NCI-H2029 treated with DMSO at 0.1 percent for 48 hours (cell line): ENCODE measurements around the gene HERPUD1.
"Not testable (repeated sequence)": the region's sequence is repeated elsewhere in the genome, so short reads cannot be mapped to it uniquely, and the experiment has no call there.

Source experiments
- DNase-seq: peaks from one replicate; lab custom pipeline; 2025; lab: John Stamatoyannopoulos, UW

Gene HERPUD1, protein sequence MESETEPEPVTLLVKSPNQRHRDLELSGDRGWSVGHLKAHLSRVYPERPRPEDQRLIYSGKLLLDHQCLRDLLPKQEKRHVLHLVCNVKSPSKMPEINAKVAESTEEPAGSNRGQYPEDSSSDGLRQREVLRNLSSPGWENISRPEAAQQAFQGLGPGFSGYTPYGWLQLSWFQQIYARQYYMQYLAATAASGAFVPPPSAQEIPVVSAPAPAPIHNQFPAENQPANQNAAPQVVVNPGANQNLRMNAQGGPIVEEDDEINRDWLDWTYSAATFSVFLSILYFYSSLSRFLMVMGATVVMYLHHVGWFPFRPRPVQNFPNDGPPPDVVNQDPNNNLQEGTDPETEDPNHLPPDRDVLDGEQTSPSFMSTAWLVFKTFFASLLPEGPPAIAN

DNA sequence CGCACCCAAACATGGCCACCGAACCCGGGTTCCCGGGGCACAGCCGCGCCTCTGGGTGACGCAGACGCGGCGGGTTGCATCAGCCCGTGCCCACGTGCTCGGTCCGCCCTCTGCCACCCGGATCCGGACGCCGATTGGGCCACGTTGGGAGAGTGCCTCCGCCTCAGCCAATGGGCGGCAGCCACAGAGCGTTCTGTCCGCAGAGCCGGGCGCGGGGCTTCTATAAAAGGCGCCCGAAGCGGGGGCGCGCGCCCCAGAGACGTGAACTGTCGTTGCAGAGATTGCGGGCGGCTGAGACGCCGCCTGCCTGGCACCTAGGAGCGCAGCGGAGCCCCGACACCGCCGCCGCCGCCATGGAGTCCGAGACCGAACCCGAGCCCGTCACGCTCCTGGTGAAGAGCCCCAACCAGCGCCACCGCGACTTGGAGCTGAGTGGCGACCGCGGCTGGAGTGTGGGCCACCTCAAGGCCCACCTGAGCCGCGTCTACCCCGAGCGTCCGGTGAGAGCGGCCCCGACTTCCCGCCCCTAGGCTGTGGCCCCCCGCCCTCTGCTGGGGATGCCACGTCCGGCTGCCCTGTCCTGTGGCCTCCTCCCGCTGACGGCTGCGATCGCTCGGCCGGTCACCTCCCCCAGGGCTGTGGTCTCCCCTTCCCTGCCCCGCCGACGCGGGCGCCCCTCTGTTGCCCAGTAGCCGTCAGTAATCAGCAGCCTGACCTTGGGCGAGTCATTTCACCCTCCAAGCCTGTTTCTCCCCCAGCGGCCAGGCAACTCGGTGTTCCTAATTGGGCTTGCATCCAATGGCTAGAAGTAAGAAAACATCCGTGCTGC is at the start of gene HERPUD1:
Gene HERPUD1, plus strand, starts transcription at position 251 of the 829 bp plus-strand sequence. Its CDS starts 103 bp downstream, at position 354.
- peak; percentile 32 for DNase-seq

DNA sequence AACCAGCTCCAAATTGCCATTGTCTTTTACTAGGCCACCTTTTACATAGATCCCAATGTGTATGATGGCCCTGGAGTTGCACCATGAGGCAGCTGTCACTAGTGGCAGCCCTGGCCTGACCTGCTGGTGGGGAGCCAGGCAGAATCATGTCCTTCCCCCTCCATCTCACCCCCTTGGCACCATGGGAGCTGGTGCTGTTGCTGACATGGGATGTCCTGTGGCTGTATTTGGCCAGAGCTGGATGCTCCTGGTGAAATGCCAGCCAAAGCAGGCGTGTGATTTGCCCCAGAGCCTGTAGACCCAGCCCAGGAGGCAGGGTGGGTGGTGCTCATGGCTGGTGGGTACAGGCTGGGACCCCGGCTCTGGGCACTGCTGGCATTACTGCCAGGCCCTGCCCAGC is 48.4 kb upstream of the HERPUD1 start:
- no peak for DNase-seq

DNA sequence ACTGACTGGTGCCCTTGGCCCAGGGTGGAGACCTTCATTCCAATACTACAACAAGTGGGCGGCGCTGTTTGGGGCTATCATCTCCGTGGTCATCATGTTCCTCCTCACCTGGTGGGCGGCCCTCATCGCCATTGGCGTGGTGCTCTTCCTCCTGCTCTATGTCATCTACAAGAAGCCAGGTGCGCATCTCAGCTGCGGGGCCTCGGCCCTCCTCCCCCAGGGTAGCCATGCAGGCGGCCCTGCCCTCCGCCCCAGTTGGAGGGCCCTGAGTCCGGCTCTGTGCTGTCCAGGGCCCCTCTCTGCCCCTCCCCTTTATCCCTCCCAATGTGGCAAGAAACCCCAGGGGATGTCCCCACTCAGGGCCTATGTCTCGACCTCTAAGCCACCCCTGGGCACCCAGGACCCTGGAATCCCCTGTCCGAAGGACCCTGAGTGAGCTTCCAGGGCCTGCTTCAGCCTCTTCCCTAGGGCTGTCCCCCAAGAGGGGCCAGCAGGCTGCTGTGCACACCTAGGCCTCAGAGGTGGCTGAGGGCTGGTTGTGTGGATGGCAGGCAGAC is 47.8 kb upstream of the HERPUD1 start:
- DNase-seq: no peak

DNA sequence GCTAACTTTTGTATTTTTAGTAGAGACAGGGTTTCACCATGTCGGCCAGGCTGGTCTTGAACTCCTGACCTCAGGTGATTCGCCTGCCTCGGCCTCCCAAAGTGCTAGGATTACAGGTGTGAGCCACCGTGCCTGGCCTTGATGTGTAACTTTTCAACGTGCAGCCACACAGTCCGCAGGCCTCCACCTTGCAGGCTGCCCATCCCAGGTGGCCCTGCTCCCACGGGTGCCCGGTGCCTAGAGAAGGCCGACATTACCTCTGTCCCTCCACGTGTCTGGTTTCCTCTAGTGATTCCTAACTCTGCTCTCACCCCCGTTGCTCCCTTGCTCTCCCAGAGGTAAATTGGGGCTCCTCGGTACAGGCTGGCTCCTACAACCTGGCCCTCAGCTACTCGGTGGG is 47.0 kb upstream of the HERPUD1 start:
- not testable (repeated sequence) for DNase-seq

DNA sequence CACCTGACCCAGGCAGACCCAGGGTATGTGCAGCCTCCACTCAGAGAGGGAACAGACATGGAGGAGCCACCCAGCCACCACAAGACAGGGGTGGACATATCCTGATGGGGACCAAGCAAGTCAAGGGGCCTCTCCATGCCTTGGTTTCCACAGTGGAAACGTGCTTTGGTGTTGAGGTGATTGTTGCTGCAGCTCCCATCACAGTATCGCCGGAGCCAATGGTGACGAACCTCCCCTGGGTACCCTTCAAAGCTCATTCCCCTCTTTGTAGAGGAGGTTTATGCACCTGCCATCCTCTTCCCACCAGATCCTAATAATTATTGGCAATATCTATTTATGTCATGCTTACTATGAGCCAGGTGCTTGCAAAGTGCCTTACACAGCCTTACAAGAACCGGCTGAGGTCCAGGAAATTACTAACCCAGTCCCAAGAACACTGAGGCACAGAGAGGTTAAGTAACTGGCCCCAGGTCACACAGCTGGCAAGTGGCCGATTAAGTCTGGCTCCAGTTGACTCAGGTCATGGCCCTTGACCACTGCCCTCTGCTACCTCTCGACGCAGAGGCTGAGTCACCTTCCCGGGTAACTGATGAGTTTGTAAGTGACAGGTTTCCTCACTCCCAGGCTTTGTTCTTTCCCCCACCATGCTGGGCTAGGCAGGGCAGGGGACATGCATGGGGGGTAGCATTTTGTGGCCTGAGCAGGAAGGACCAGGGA is 46.3 kb upstream of the HERPUD1 start:
- no peak for DNase-seq

DNA sequence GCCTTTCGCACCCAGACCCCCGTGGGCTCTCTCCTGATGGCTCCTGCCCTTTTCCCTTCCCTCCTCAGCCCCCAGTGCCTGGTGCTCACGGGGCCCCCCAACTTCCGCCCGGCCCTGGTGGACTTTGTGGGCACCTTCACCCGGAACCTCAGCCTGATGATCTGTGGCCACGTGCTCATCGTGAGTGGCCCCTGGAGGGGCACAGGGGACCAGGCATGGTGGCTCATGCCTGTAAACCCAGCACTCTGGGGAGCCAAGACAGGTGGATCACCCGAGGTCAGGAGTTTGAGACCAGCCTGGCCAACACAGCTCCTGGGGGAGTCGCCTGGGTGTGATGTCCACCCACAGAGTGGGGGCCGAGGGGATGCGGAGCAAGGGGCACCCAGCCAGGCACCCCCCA is 45.6 kb upstream of the HERPUD1 start:
- no peak for DNase-seq

DNA sequence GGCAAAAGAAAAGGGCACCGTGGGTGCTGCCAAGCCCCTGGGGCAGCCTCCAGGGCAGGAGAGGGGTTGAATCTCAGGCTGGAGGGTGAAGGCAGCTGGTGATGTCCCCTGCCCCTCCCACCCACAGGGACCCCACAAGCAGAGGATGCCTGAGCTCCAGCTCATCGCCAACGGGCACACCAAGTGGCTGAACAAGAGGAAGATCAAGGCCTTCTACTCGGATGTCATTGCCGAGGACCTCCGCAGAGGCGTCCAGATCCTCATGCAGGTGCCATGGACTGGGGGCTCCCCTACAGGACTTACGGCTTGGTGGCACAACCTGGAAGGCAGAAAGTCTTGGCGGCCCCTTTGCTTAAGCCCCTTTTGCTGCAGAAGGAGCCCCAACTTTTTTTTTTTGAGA is 45.1 kb upstream of the HERPUD1 start:
- DNase-seq: no peak

DNA sequence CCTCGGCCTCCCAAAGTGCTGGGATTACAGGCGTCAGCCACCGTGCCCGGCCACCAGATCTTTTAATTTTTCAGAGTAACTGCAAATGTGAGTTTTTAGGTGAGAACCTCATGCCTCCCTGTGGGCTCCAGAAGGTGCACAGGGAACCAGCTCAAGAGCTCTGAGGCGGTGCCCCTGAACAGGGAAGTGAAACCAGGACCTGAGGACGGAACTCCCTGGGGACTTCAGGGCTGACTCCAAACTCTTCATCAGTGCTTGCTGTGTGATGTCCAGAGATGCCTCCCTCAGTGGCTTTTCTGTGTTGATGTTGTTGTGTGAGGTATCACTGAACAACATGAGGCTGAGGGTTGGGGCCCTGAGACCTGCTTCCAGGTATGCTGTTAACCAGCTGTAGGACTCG is 43.1 kb upstream of the HERPUD1 start:
- no peak for DNase-seq

DNA sequence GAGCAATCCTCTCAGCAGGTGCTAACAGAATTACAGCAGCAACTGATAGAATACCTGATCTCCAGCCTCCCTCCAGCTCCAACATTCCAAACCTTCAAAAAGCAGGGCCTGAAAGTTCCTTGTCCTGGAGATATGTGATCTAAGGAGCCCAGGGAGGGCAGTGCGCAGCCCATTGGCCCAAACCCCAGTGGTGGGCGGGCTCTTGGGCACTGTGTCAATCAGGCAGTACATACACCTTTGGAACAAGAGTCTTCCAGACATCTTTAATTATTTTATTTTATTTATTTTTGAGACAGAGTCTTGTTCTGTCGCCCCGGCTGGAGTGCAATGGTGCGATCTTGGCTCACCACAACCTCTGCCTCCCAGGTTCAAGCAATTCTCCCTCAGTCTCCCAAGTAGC is 42.7 kb upstream of the HERPUD1 start:
- no peak for DNase-seq

DNA sequence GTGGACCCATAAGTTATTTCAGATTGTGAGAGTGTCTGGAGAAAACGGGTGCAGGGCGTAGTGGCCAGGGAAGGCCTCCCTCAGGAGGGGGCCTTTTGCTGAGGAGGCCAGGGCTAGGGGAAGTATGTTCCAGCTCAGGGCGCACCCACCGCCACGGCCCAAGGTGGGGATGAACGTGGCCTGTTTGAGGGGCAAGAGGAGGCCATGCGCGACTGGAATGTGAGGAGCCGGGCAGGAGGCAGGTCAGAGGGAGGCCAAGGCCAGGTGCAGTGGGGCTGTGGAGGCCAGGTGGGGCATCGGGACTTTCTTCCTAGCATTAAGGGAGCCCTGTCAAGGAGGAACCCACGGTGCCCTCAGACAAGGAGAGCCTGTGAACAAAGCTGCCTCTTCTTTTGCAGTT is 40.3 kb upstream of the HERPUD1 start:
- no peak for DNase-seq

DNA sequence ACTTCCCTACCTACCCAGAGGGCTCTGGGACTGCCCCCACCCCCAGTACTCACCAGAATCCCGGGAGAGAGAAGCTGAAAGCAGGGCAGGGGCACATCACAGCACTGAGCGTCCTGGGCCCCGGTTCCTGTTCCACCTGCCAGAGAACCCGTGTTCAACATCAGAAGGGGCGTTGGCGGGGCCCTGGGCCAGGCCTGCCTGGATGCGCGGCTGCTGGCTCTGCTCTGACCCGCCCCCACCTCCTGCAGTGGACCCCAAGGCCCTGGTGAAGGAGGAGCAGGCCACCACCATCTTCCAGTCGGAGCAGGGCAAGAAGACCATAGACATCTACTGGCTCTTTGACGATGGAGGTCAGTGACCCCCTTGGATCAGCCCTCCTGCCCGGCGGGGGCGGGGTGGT is 39.2 kb upstream of the HERPUD1 start:
- no peak for DNase-seq

DNA sequence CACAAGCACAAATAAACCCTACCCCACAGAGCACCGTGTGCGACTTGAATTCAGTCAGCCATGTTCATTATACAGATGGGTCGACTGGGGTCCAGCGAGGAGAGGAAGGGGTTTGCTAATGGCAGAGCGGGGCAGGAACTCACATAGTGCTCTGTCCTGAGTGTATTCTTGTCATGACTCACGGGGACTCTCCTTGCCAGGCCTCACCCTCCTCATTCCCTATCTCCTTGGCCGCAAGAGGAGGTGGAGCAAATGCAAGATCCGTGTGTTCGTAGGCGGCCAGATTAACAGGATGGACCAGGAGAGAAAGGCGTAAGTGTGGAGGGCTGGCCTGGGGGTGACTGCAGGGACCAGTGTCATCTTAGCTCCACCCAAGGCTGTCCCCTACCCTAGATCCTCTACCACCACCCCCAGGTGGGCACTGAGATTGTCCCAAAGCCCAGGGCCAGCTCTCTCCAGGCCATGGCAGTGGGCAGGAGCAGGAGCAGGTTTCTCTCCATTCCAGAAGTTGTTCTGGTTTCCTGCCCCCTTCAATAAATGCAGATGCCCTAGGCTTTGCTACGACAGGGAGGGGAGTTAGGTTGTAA is 37.5 kb upstream of the HERPUD1 start:
- DNase-seq: no peak

DNA sequence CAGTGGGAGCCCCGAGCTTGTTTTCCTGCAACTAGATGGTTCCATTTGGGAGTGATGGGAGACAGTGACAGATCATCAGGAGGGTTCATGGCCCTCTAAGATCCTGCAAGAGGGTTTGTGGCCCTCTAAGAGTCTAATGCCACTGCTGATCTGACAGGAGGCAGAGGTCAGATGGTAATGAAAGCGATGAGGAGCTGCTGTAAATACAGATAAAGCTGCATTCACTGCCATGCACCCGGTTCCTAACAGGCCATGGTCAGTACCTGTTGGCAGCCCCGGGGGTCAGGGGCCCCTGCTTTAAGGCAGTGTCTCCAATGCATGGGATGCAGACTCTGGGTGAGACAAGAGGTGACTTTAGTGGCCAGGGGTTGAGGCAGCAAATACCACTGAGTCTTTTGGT is 36.1 kb upstream of the HERPUD1 start:
- no peak for DNase-seq

DNA sequence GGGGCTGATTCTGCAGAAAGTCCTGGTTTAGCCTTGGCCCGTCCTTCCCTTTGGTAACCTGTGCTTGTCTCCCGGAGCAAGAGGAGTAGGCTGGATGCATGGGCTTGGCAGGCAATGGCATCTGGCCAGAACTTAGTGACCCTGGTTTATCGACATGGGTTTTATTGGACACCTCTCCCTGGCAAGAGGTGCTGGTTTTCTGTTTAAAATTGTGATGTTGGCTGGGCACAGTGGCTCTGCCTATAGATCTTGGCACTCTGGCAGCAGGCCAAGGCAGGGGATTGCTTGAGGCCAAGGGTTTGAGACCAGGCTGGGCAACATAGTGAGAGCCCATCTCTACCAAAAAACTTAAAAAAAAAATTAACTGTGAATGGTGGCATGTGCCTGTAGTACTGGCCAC is 35.7 kb upstream of the HERPUD1 start:
- no peak for DNase-seq

DNA sequence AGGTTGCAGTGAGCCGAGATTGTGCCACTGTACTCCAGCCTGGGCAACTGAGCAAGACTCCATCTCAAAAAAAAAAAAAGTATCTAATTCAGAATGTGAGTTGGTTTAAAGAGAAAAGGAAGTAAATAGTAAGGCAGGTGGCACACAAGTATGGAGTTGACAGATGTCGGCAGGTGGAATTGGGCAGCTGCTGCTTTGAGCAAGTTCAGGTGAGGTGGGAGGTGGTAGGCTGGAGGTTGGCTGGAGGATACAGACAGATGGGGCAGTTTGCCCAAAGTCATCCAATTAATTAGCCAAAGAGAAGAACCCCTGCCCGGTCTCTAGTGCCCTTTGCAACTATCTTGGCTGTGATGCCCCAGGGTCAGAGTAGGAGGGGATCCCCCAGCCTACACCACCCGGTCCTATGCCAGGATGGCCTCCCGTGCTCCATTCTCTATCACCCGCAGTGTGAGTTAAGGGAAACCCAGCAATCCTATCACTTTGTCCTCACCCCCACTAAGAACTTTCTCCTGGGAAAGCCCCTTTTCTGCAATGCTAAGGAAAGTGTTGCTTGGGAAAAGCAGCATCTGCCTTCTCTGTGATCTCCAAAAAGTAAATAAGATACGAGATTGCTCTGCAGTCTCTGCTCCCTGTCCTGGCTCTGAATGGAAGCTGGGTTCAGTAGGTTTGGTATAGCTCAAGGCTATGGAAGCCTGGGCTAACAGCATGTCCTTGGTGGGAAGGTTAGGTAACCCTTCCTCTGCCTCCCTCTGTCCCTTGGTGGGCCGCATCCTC is 34.7 kb upstream of the HERPUD1 start:
- DNase-seq: no peak

DNA sequence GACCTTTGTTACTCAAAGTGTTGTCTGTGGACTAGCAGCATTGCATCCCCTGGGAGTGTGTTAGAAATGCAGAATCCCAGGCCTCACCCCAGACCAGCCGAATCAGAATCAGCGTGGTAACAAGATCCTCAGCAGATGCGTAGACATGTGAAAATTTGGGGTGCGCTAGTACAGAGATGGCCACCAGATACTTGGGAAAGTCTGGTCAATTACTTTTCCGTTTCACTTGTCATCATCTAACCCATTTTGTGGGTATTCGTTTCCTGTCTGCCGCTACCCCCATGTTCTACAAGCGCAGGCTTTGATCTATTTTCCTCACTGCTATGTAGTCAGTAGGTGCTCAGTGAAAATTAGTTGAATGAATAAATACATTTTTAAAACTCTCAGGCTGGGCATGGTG is 33.1 kb upstream of the HERPUD1 start:
- DNase-seq: no peak

DNA sequence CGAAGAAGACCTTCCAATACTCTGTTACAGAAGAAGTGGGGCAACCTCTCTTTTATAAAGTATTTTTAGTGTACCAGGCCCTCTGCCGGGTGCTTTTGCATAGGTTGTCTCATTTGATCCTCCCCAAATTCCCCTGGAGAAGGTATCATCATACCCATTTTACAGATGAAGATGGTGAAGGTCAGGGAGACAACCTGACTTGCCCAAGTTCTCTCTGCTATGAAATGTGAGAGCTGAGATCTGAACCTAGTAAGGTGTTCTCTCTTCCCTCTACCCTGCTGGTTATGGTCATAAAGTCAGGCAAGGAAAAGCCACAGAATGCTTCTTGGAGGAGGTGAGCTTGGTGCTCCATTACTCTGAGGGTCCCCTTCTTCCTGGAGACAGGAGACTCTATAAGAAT is 28.1 kb upstream of the HERPUD1 start:
- no peak for DNase-seq

DNA sequence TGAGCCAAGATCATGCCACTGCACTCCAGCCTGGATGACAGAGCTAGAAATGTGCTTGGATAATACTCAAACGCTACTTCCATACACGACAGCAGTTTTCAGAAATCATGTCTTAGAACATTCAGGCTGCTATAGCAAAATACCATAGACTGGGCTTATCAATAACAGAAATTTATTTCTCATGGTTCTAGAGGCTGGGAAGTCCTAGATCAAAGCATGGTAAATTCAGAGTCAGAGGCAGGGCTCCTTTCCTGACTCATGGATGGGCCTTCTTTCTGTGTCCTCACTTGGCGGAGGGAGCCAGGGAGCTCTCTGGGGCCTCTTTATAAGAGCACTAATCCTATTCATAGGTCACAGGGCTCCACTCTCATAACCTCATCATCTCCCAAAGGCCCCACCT is 24.5 kb upstream of the HERPUD1 start:
- no peak for DNase-seq

DNA sequence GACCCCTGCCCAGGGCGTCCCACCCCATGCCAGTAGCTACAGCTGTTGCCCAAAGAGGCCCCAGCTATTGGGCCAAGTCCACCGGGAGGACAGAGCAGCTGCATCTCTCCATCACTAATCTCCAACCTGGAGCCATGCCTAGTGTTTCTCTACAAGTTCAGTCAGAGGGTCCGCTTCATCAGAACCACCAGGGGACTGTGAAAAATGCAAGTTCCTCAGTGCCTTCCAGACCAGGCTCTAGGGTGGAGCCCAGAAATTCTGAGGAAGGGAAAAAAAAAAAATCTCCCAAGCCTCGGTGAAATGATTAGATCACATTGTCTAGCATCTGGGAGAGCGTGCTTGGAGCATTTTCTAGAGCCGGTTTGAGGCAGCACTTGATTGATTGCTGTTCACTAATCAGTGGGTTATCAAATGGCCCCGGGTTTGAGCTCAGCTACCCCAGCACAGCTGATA is 22.4 kb upstream of the HERPUD1 start:
- DNase-seq: no peak

DNA sequence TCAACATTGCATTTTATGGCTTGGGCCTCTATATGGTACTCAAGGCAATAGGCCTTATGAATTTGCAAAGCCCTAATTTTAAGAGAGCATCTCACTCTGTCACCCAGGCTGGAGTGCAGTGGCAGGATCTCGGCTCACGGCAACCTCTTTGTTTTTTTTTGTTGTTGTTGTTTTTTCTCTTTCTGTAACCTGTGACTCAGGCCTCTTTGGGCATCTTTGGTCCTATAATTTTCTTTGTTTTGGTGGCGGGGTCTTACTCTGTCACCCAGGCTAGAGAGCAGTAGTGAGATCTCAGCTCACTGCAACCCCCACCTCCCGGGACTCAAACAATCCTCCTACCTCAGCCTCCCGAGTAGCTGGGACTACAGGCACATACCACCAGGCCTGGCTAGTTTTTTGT is 21.8 kb upstream of the HERPUD1 start:
- no peak for DNase-seq
